H9 (cell line): ENCODE results near the gene TAF4. TPM values are rescaled to one million over a fixed set of nuclear protein-coding genes. Genes with fewer than 3 reads are reported as not detected.

ENCODE experiments used
- DNase-seq: peaks from one replicate; pipeline ENCODE4 v3.0.0-alpha.2; 2017
- H2AFZ ChIP-seq: one replicate; pipeline ENCODE4 v1.6.1; 2013; ENCODE audit warnings: mild to moderate bottlenecking, low read length, control low read depth, moderate library complexity
- H2AK5ac ChIP-seq: 2 replicates; pipeline ENCODE4 v1.6.1; 2013; ENCODE audit warnings: low read length, control low read depth, mixed read lengths; ENCODE audit not compliant: insufficient read length
- H2BK120ac ChIP-seq: one replicate; pipeline ENCODE4 v1.6.1; 2013; ENCODE audit warnings: low read depth, mild to moderate bottlenecking, low read length, control low read depth, inconsistent platforms; ENCODE audit not compliant: poor library complexity, severe bottlenecking
- H2BK12ac ChIP-seq: 2 replicates; pipeline ENCODE4 v1.6.1; 2013; ENCODE audit warnings: low read length, control low read depth, mixed read lengths, low read depth; ENCODE audit not compliant: insufficient read length
- H2BK15ac ChIP-seq: 2 replicates; pipeline ENCODE4 v1.6.1; 2013; ENCODE audit warnings: low read depth, low read length, control low read depth
- H2BK20ac ChIP-seq: one replicate; pipeline ENCODE4 v1.6.1; 2013; ENCODE audit warnings: low read depth, mild to moderate bottlenecking, low read length, control low read depth, inconsistent platforms; ENCODE audit not compliant: poor library complexity, severe bottlenecking
- H2BK5ac ChIP-seq: 2 replicates; pipeline ENCODE4 v1.6.1; 2013; ENCODE audit warnings: low read length, control low read depth, mixed read lengths; ENCODE audit not compliant: insufficient read length
- H3K14ac ChIP-seq: 2 replicates; pipeline ENCODE4 v1.6.1; 2013; ENCODE audit warnings: low read length, control low read depth; ENCODE audit not compliant: insufficient read depth
- H3K18ac ChIP-seq: 2 replicates; pipeline ENCODE4 v1.6.1; 2013; ENCODE audit warnings: low read depth, mild to moderate bottlenecking, mixed read lengths, low read length, control low read depth; ENCODE audit not compliant: insufficient read length
- H3K23ac ChIP-seq: 2 replicates; pipeline ENCODE4 v1.6.1; 2013; ENCODE audit warnings: low read length, control low read depth, mixed read lengths, low read depth; ENCODE audit not compliant: insufficient read length
- H3K23me2 ChIP-seq: 2 replicates; pipeline ENCODE4 v1.6.1; 2013; ENCODE audit warnings: low read depth, mild to moderate bottlenecking, mixed read lengths, low read length, control low read depth; ENCODE audit not compliant: insufficient read length, poor library complexity, severe bottlenecking
- H3K27ac ChIP-seq: 2 replicates; pipeline ENCODE4 v1.5.1; 2013; ENCODE audit warnings: low read length, control low read depth, mixed read lengths, low read depth; ENCODE audit not compliant: insufficient read length
- H3K27me3 ChIP-seq: 2 replicates; pipeline ENCODE4 v1.6.1; 2013; ENCODE audit warnings: low read length, control low read depth, inconsistent platforms; ENCODE audit not compliant: insufficient read depth
- H3K4ac ChIP-seq: 2 replicates; pipeline ENCODE4 v1.6.1; 2013; ENCODE audit warnings: low read depth, mild to moderate bottlenecking, control low read depth, inconsistent platforms, low read length, moderate library complexity
- H3K4me1 ChIP-seq: 2 replicates; pipeline ENCODE4 v1.6.1; 2013; ENCODE audit warnings: low read length, control low read depth, inconsistent platforms; ENCODE audit not compliant: insufficient read depth
- H3K4me2 ChIP-seq: 2 replicates; pipeline ENCODE4 v1.6.1; 2013; ENCODE audit warnings: low read length, control low read depth, mixed read lengths; ENCODE audit not compliant: insufficient read length, insufficient read depth
- H3K56ac ChIP-seq: 2 replicates; pipeline ENCODE4 v1.6.1; 2013; ENCODE audit warnings: low read depth, mild to moderate bottlenecking, mixed read lengths, low read length, control low read depth; ENCODE audit not compliant: insufficient read length
- H3K79me1 ChIP-seq: 2 replicates; pipeline ENCODE4 v1.6.1; 2013; ENCODE audit warnings: low read depth, mild to moderate bottlenecking, moderate library complexity, low read length, control low read depth, inconsistent platforms; ENCODE audit not compliant: insufficient read depth, poor library complexity, severe bottlenecking
- H3K79me2 ChIP-seq: 2 replicates; pipeline ENCODE4 v1.6.1; 2013; ENCODE audit warnings: low read length, control low read depth, inconsistent platforms; ENCODE audit not compliant: insufficient read depth
- H3K9ac ChIP-seq: 2 replicates; pipeline ENCODE4 v1.6.1; 2013; ENCODE audit warnings: low read length, control low read depth, mixed read lengths; ENCODE audit not compliant: insufficient read length; ENCODE audit errors: extremely low read depth
- H3K9me3 ChIP-seq: one replicate; pipeline ENCODE4 v1.6.1; 2013; ENCODE audit warnings: low read depth, low read length, inconsistent platforms; ENCODE audit not compliant: control insufficient read depth
- H3T11ph ChIP-seq: one replicate; pipeline ENCODE4 v1.6.1; 2013; ENCODE audit warnings: mild to moderate bottlenecking, low read length, control low read depth, inconsistent platforms
- H4K20me1 ChIP-seq: one replicate; pipeline ENCODE4 v1.6.1; 2013; ENCODE audit not compliant: control insufficient read depth, insufficient read length, insufficient read depth
- H4K5ac ChIP-seq: 2 replicates; pipeline ENCODE4 v1.6.1; 2013; ENCODE audit warnings: low read depth, mild to moderate bottlenecking, mixed read lengths, low read length, control low read depth; ENCODE audit not compliant: insufficient read length
- H4K8ac ChIP-seq: replicated peaks from 2 replicates; pipeline ENCODE4 v1.6.1; 2013; ENCODE audit warnings: low read length, control low read depth, mixed read lengths, low read depth; ENCODE audit not compliant: insufficient read length
- H4K91ac ChIP-seq: 2 replicates; pipeline ENCODE4 v1.6.1; 2013; ENCODE audit warnings: low read depth, mild to moderate bottlenecking, moderate library complexity, mixed read lengths, low read length, control low read depth; ENCODE audit not compliant: insufficient read length
- H3K27ac Mint-ChIP-seq, 3 experiments: 2 replicates in 2 of 3; 3 replicates in 1 of 3; pipeline ENCODE4 v1.8.0; 2020 to 2021; ENCODE audit warnings: mixed read lengths in 3 of 3, mild to moderate bottlenecking in 1 of 3, moderate library complexity in 1 of 3
- H3K27me3 Mint-ChIP-seq: 2 replicates; pipeline ENCODE4 v1.8.0; 2021; ENCODE audit warnings: low read depth, mild to moderate bottlenecking, moderate library complexity, mixed read lengths
- H3K36me3 Mint-ChIP-seq, 3 experiments: 2 replicates in 2 of 3; 3 replicates in 1 of 3; pipeline ENCODE4 v1.8.0; 2020 to 2021; ENCODE audit warnings: low read depth in 3 of 3, mixed read lengths in 3 of 3; ENCODE audit not compliant: insufficient read depth in 1 of 3
- H3K4me1 Mint-ChIP-seq, 2 experiments: 2 replicates each; pipeline ENCODE4 v1.8.0; 2020; ENCODE audit warnings: mixed read lengths in 2 of 2
- H3K4me3 Mint-ChIP-seq, 2 experiments: 2 replicates in 1 of 2; 3 replicates in 1 of 2; pipeline ENCODE4 v1.8.0; 2020 to 2021; ENCODE audit warnings: mild to moderate bottlenecking in 2 of 2, mixed read lengths in 2 of 2, moderate library complexity in 1 of 2
- H3K9me3 Mint-ChIP-seq, 2 experiments: 2 replicates in 1 of 2; 3 replicates in 1 of 2; pipeline ENCODE4 v1.8.0; 2020; ENCODE audit warnings: mild to moderate bottlenecking in 2 of 2, mixed read lengths in 2 of 2, moderate library complexity in 1 of 2
- CTCF ChIP-seq: fragments of 200-600 bp; sonication (generic); conservative IDR thresholded peaks from 3 replicates; pipeline ENCODE4 v1.8.0; 2021; ENCODE audit warnings: antibody characterized with exemption, mild to moderate bottlenecking
- WGBS: extraction: QIAGEN DNeasy Blood & Tissue Kit; methylation state at CpG from one replicate; pipeline ENCODE4 v1.1.7; 2013; ENCODE audit warnings: missing lambda C conversion rate, low lambda C conversion rate, mixed read lengths; ENCODE audit not compliant: insufficient read length; ENCODE audit errors: extremely low coverage; 5-methylcytosine and 5-hydroxymethylcytosine counted together
- total RNA-seq: library from RNA; stranded (reverse); gene quantifications from 2 replicates; pipeline ENCODE4 v1.2.1, GENCODE V29; 2021

TAF4 gene
- total RNA-seq, 1 experiment from 2014 or later = 30.8 TPM

GRCh38 chr20:61967300-61967699, 98.4 kb downstream of the TAF4 start:
- Histone ChIP-seq H2AFZ (no peak overlapping the region), H3K79me1 (no peaks in the 10 kb centered on the region), H3K56ac (no peak overlapping the region), H3K9me3 (no peaks in the 10 kb centered on the region), H3K23ac (no peak overlapping the region), H3K9ac (no peak overlapping the region), H3K4me1 (no peaks in the 10 kb centered on the region), H3T11ph (no peak overlapping the region), H2BK12ac (no peak overlapping the region), H2BK120ac (no peak overlapping the region), H2BK15ac (no peak overlapping the region), H3K18ac (no peak overlapping the region), H2BK20ac (no peak overlapping the region), H2BK5ac (no peak overlapping the region), H3K4me2 (no peak overlapping the region), H3K14ac (no peak overlapping the region), H3K27me3 (peaks cover 2% of the 10 kb centered on the region; the same call in 1 of the 2 replicates), H4K20me1 (no peaks in the 10 kb centered on the region), H2AK5ac (no peak overlapping the region), H4K5ac (no peak overlapping the region), H3K27ac (no peak overlapping the region), H3K23me2 (no peaks in the 10 kb centered on the region), H4K91ac (no peak overlapping the region), H3K79me2 (no peaks in the 10 kb centered on the region), H4K8ac (no peak overlapping the region), H3K4ac (no peak overlapping the region)
- H3K27ac Mint-ChIP-seq = no peak overlapping the region
- peaks cover 2 to 22% of the 10 kb centered on the region in 2 experiments; a peak in 2 of 4 replicates for H3K4me1 Mint-ChIP-seq
- TF ChIP-seq CTCF = no peak
- DNase-seq = no peak
- H3K4me3 Mint-ChIP-seq = no peak overlapping the region
- H3K36me3 Mint-ChIP-seq = peaks cover 3 to 7% (median 4%) of the 10 kb centered on the region in 3 experiments; a peak in 6 of 7 replicates
- no CpG with 5 or more reads among the region's 7 CpGs for WGBS
- no peaks in the 10 kb centered on the region; the same call in 1 of the 2 replicates for H3K27me3 Mint-ChIP-seq
- H3K9me3 Mint-ChIP-seq = no peaks in the 10 kb centered on the region
